ENCODE measurements around the gene SLC15A3. TPM values are rescaled to one million over a fixed set of nuclear protein-coding genes. Genes with fewer than 3 reads are reported as not detected.
A peak's percentile ranks its signal among the peaks of the same experiment; 100 is the strongest.

The SLC15A3 gene

DNA sequence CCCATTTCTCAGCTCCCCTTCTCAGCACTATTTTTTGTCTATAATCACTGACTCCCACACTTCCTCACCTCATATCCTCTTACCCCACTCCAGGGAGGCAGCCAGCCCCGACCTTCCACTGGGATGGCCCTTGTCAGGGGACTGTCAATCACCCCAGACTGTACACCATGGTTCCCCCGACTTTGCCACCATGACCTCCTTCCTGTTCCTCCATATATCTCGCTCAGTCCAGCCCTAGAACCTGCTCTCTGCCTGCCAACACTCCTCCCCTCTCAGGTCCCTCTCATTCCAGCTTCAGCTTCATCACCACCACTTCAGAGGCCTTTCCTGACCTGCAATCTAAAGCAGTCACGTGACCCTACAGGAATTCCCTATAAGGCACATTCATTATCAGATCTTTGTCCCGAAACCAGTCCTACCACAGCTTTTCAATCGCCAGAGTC is 62.1 kb downstream of the SLC15A3 start:
- Histone ChIP-seq H2BK15ac (ENCODE audit: low read length) (no peak overlapping the region), H2AFZ (ENCODE audit: low read length) (no peak overlapping the region), H3K18ac (ENCODE audit: low read length) (no peak overlapping the region), H2AK5ac (ENCODE audit: low read depth, low read length) (no peak overlapping the region), H3K27ac (replicated peaks; ENCODE audit: low read length) (no peak overlapping the region), H3K9me3 (replicated peaks in 1 of 2; ENCODE audit: control insufficient read depth in 2 of 2, insufficient read depth in 1 of 2, low read depth in 1 of 2, low read length in 2 of 2) (no peaks in the 10 kb centered on the region), H2BK12ac (ENCODE audit: low read length) (no peak overlapping the region), H3K14ac (ENCODE audit: low read length) (peak overlapping the region; percentile 47), H3K4me2 (ENCODE audit: insufficient read depth, low read length, poor library complexity, severe bottlenecking) (no peak overlapping the region), H3K4ac (ENCODE audit: low read length) (no peak overlapping the region), H3K23ac (ENCODE audit: low read depth, low read length, poor library complexity) (no peak overlapping the region), H4K8ac (ENCODE audit: low read depth, low read length) (no peak overlapping the region), H4K91ac (ENCODE audit: low read depth, low read length, poor library complexity) (no peak overlapping the region), H3K79me1 (ENCODE audit: low read depth, low read length) (no peaks in the 10 kb centered on the region), H3K4me3 (ENCODE audit: low read length in 2 of 2) (peak overlapping the region in 1 of 2 donors; percentile 41), H2BK5ac (ENCODE audit: low read length) (no peak overlapping the region), H3K27me3 (ENCODE audit: control insufficient read depth in 3 of 3, insufficient read depth in 3 of 3, low read depth in 1 of 3, low read length in 3 of 3) (no peaks in the 10 kb centered on the region), H3K4me1 (ENCODE audit: control insufficient read depth in 2 of 2, insufficient read depth in 1 of 2, low read depth in 1 of 2, low read length in 2 of 2) (no peaks in the 10 kb centered on the region), H3K36me3 (replicated peaks in 1 of 2; ENCODE audit: control insufficient read depth in 2 of 2, insufficient read depth in 2 of 2, low read length in 2 of 2) (peaks cover 18 to 53% of the 10 kb centered on the region in 2 donors), H3K9ac (ENCODE audit: low read depth, low read length, poor library complexity) (no peak overlapping the region), H2BK120ac (ENCODE audit: low read depth, low read length) (no peak overlapping the region)
- no peak for DNase-seq (ENCODE audit: low spot score)
- no CpG with 5 or more reads among the region's 6 CpGs for WGBS, 2 donors (ENCODE audit: extremely low coverage in 2 of 2, insufficient read length in 2 of 2, insufficient replicate concordance in 1 of 2)

DNA sequence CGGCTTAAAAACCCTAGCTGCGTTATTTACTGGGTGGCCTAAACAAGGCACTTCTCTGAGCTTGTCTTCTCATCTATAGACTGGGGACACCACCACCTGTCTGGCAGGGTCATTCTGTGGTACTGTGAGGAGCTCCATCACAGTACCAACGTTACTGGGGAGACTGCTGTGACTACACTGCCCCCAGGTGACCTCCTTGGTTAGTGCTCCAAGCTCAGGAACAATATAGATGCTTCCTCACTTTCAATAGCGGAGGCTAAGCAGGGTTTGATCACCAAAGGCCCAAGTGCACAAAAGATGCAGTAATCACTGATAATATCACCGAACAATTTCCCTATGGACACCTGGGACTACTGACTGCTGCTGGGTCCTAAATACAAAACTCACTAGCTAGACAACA is 64.4 kb downstream of the SLC15A3 start:
- H2BK5ac ChIP-seq (ENCODE audit: low read length), result no peak overlapping the region
- peak; percentile 24 for DNase-seq (ENCODE audit: low spot score)
- H3K27me3 ChIP-seq (ENCODE audit: control insufficient read depth in 3 of 3, insufficient read depth in 3 of 3, low read depth in 1 of 3, low read length in 3 of 3), result no peaks in the 10 kb centered on the region
- no peaks in the 10 kb centered on the region for H3K79me1 ChIP-seq (ENCODE audit: low read depth, low read length)
- no peak overlapping the region for H3K23ac ChIP-seq (ENCODE audit: low read depth, low read length, poor library complexity)
- H3K4me3 ChIP-seq (ENCODE audit: low read length in 2 of 2), result no peak overlapping the region
- H2BK120ac ChIP-seq (ENCODE audit: low read depth, low read length), result no peak overlapping the region
- no peak overlapping the region for H3K18ac ChIP-seq (ENCODE audit: low read length)
- H3K27ac ChIP-seq (replicated peaks; ENCODE audit: low read length), result no peak overlapping the region
- H3K4me1 ChIP-seq (ENCODE audit: control insufficient read depth in 2 of 2, insufficient read depth in 1 of 2, low read depth in 1 of 2, low read length in 2 of 2), result no peaks in the 10 kb centered on the region
- H3K9me3 ChIP-seq (replicated peaks in 1 of 2; ENCODE audit: control insufficient read depth in 2 of 2, insufficient read depth in 1 of 2, low read depth in 1 of 2, low read length in 2 of 2), result no peaks in the 10 kb centered on the region
- H2BK12ac ChIP-seq (ENCODE audit: low read length), result no peak overlapping the region
- no peak overlapping the region for H2AK5ac ChIP-seq (ENCODE audit: low read depth, low read length)
- H3K4ac ChIP-seq (ENCODE audit: low read length), result no peak overlapping the region
- H3K36me3 ChIP-seq (replicated peaks in 1 of 2; ENCODE audit: control insufficient read depth in 2 of 2, insufficient read depth in 2 of 2, low read length in 2 of 2), result peaks cover 10 to 31% of the 10 kb centered on the region in 2 donors
- no CpG with 5 or more reads among the region's 5 CpGs for WGBS, 2 donors (ENCODE audit: extremely low coverage in 2 of 2, insufficient read length in 2 of 2, insufficient replicate concordance in 1 of 2)
- H4K8ac ChIP-seq (ENCODE audit: low read depth, low read length), result no peak overlapping the region
- H3K4me2 ChIP-seq (ENCODE audit: insufficient read depth, low read length, poor library complexity, severe bottlenecking), result no peak overlapping the region
- H4K91ac ChIP-seq (ENCODE audit: low read depth, low read length, poor library complexity), result no peak overlapping the region
- H2AFZ ChIP-seq (ENCODE audit: low read length), result no peak overlapping the region
- H2BK15ac ChIP-seq (ENCODE audit: low read length), result no peak overlapping the region
- H3K9ac ChIP-seq (ENCODE audit: low read depth, low read length, poor library complexity), result no peak overlapping the region
- H3K14ac ChIP-seq (ENCODE audit: low read length), result no peak overlapping the region

Small RNA genes lying within 50 kb of the gene (small RNA-seq; reads per million reads assigned to genes)
- not detected for gene RNU6-933P (ENCODE audit: insufficient read depth)

Measured in neuronal stem cell (in vitro differentiated cells).